Neuron (in vitro differentiated cells): Measurements from ENCODE around the gene C3orf18.

Source experiments
- H2AFZ ChIP-seq: one replicate; pipeline ENCODE4 v1.6.1; 2013; ENCODE audit warnings: low read depth, mild to moderate bottlenecking, inconsistent platforms, low read length, moderate library complexity
- H3K27me3 ChIP-seq: one replicate; pipeline ENCODE4 v1.6.1; 2013; ENCODE audit warnings: low read length; ENCODE audit not compliant: insufficient read depth
- H3K36me3 ChIP-seq: one replicate; pipeline ENCODE4 v1.6.1; 2013; ENCODE audit warnings: low read length; ENCODE audit not compliant: insufficient read depth
- H3K4me1 ChIP-seq: one replicate; pipeline ENCODE4 v1.6.1; 2013; ENCODE audit warnings: low read length; ENCODE audit not compliant: insufficient read depth
- H3K4me3 ChIP-seq: 2 replicates; pipeline ENCODE4 v1.5.1; 2013; ENCODE audit warnings: mild to moderate bottlenecking, low read length, moderate library complexity
- H3K9me3 ChIP-seq: one replicate; pipeline ENCODE4 v1.6.1; 2013; ENCODE audit warnings: low read length

C3orf18 gene

GRCh38 chr3:50581459-50581842 lies 13.9 kb upstream of the C3orf18 start:
- H3K4me1 ChIP-seq = no peaks in the 10 kb centered on the region
- H3K9me3 ChIP-seq = no peaks in the 10 kb centered on the region
- H2AFZ ChIP-seq = no peak overlapping the region
- H3K36me3 ChIP-seq = peaks cover 25% of the 10 kb centered on the region
- no peaks in the 10 kb centered on the region for H3K27me3 ChIP-seq
- H3K4me3 ChIP-seq = no peak overlapping the region

- no peak overlapping the region for H3K4me3 ChIP-seq
- no peaks in the 10 kb centered on the region for H3K4me1 ChIP-seq
- H3K27me3 ChIP-seq = no peaks in the 10 kb centered on the region
- no peak overlapping the region for H2AFZ ChIP-seq
- no peaks in the 10 kb centered on the region for H3K9me3 ChIP-seq
- peaks cover 25% of the 10 kb centered on the region for H3K36me3 ChIP-seq
Observed at GRCh38 chr3:50580683-50581458, 13.3 kb upstream of the C3orf18 start.

GRCh38 chr3:50577348-50577747 lies 9.8 kb upstream of the C3orf18 start:
- no peaks in the 10 kb centered on the region for H3K4me1 ChIP-seq
- H3K27me3 ChIP-seq = no peaks in the 10 kb centered on the region
- no peak overlapping the region for H2AFZ ChIP-seq
- H3K4me3 ChIP-seq = no peak overlapping the region
- no peaks in the 10 kb centered on the region for H3K9me3 ChIP-seq
- peaks cover 39% of the 10 kb centered on the region for H3K36me3 ChIP-seq

- Histone ChIP-seq H3K27me3 (no peaks in the 10 kb centered on the region), H2AFZ (no peak overlapping the region), H3K4me3 (no peak overlapping the region), H3K9me3 (no peaks in the 10 kb centered on the region), H3K4me1 (peaks cover 1% of the 10 kb centered on the region), H3K36me3 (peaks cover 35% of the 10 kb centered on the region)
Observed at GRCh38 chr3:50575372-50575771, 7.8 kb upstream of the C3orf18 start.

- H3K27me3 ChIP-seq = no peaks in the 10 kb centered on the region
- peaks cover 4% of the 10 kb centered on the region for H3K4me1 ChIP-seq
- no peaks in the 10 kb centered on the region for H3K9me3 ChIP-seq
- no peak overlapping the region for H2AFZ ChIP-seq
- H3K36me3 ChIP-seq = peaks cover 30% of the 10 kb centered on the region
- no peak overlapping the region for H3K4me3 ChIP-seq
Observed at GRCh38 chr3:50574444-50574831, 6.9 kb upstream of the C3orf18 start.

- no peaks in the 10 kb centered on the region for H3K9me3 ChIP-seq
- H3K4me3 ChIP-seq = no peak overlapping the region
- no peaks in the 10 kb centered on the region for H3K27me3 ChIP-seq
- no peak overlapping the region for H2AFZ ChIP-seq
- peaks cover 4% of the 10 kb centered on the region for H3K4me1 ChIP-seq
- peaks cover 29% of the 10 kb centered on the region for H3K36me3 ChIP-seq
Observed at GRCh38 chr3:50573566-50574443, 6.3 kb upstream of the C3orf18 start.

- peaks cover 3% of the 10 kb centered on the region for H3K27me3 ChIP-seq
- H3K36me3 ChIP-seq = peaks cover 26% of the 10 kb centered on the region
- H2AFZ ChIP-seq = no peak overlapping the region
- peaks cover 7% of the 10 kb centered on the region for H3K4me1 ChIP-seq
- H3K9me3 ChIP-seq = no peaks in the 10 kb centered on the region
- H3K4me3 ChIP-seq = no peak overlapping the region
Observed at GRCh38 chr3:50572801-50573371, 5.3 kb upstream of the C3orf18 start.

- Histone ChIP-seq H3K4me1 (peaks cover 7% of the 10 kb centered on the region), H3K27me3 (peaks cover 10% of the 10 kb centered on the region), H3K9me3 (no peaks in the 10 kb centered on the region), H3K4me3 (no peak overlapping the region), H3K36me3 (peaks cover 22% of the 10 kb centered on the region), H2AFZ (no peak overlapping the region)
Observed at GRCh38 chr3:50572158-50572557, 4.6 kb upstream of the C3orf18 start.

- H3K36me3 ChIP-seq = peaks cover 17% of the 10 kb centered on the region
- peaks cover 7% of the 10 kb centered on the region for H3K4me1 ChIP-seq
- H2AFZ ChIP-seq = no peak overlapping the region
- peaks cover 17% of the 10 kb centered on the region for H3K27me3 ChIP-seq
- no peak overlapping the region for H3K4me3 ChIP-seq
- H3K9me3 ChIP-seq = no peaks in the 10 kb centered on the region
Observed at GRCh38 chr3:50571486-50571885, 3.9 kb upstream of the C3orf18 start.

GRCh38 chr3:50570508-50571279 lies 3.1 kb upstream of the C3orf18 start:
- H2AFZ ChIP-seq = no peak overlapping the region
- peaks cover 17% of the 10 kb centered on the region for H3K36me3 ChIP-seq
- peak overlapping the region; percentile 72 for H3K4me3 ChIP-seq
- peaks cover 7% of the 10 kb centered on the region for H3K4me1 ChIP-seq
- peaks cover 19% of the 10 kb centered on the region for H3K27me3 ChIP-seq
- no peaks in the 10 kb centered on the region for H3K9me3 ChIP-seq

GRCh38 chr3:50568947-50569749 lies 1.6 kb upstream of the C3orf18 start, which contains the start of gene HEMK1:
Gene HEMK1, plus strand, starts transcription at chr3:50569522. Its CDS starts 1,583 bp downstream, at chr3:50571105.
- no peaks in the 10 kb centered on the region for H3K9me3 ChIP-seq
- H3K36me3 ChIP-seq = peaks cover 12% of the 10 kb centered on the region
- peak within 1 kb of the TSS; percentile 72 for H3K4me3 ChIP-seq
- H3K27me3 ChIP-seq = peaks cover 29% of the 10 kb centered on the region
- H2AFZ ChIP-seq = peak within 1 kb of the TSS; percentile 56
- peaks cover 7% of the 10 kb centered on the region for H3K4me1 ChIP-seq

- H3K4me1 ChIP-seq = peaks cover 7% of the 10 kb centered on the region
- no peaks in the 10 kb centered on the region for H3K9me3 ChIP-seq
- peaks cover 37% of the 10 kb centered on the region for H3K27me3 ChIP-seq
- no peak overlapping the region for H3K4me3 ChIP-seq
- H2AFZ ChIP-seq = no peak overlapping the region
- peaks cover 3% of the 10 kb centered on the region for H3K36me3 ChIP-seq
Observed at GRCh38 chr3:50567011-50567385, 549 bp downstream of the C3orf18 start.
